Mesendoderm (in vitro differentiated cells): ENCODE data around the gene MYMX.
A peak's percentile ranks its signal among the peaks of the same experiment; 100 is the strongest.

Experiments used
- DNase-seq: peaks from one replicate; pipeline ENCODE4 v3.0.0; 2013
- H2AK5ac ChIP-seq: 2 replicates; pipeline ENCODE4 v1.6.1; 2013; ENCODE audit warnings: low read length, inconsistent platforms
- H2BK120ac ChIP-seq: 2 replicates; pipeline ENCODE4 v1.6.1; 2013; ENCODE audit warnings: low read depth, mild to moderate bottlenecking, low read length, moderate library complexity, mixed read lengths
- H2BK15ac ChIP-seq: replicated peaks from 2 replicates; pipeline ENCODE4 v1.6.1; 2013; ENCODE audit warnings: low read depth, mild to moderate bottlenecking, moderate library complexity
- H2BK5ac ChIP-seq: 2 replicates; pipeline ENCODE4 v1.6.1; 2013; ENCODE audit warnings: low read length, inconsistent platforms
- H3K18ac ChIP-seq: 2 replicates; pipeline ENCODE4 v1.6.1; 2013; ENCODE audit warnings: mild to moderate bottlenecking, low read length, mixed read lengths
- H3K23ac ChIP-seq: one replicate; pipeline ENCODE4 v1.6.1; 2013; ENCODE audit warnings: low read length
- H3K27ac ChIP-seq: 2 replicates; pipeline ENCODE4 v1.5.1; 2013; ENCODE audit warnings: low read depth, mild to moderate bottlenecking, inconsistent platforms, low read length, moderate library complexity
- H3K27me3 ChIP-seq: 2 replicates; pipeline ENCODE4 v1.6.1; 2013; ENCODE audit warnings: low read length, control low read depth, mild to moderate bottlenecking, inconsistent platforms; ENCODE audit not compliant: insufficient read depth, poor library complexity
- H3K36me3 ChIP-seq: 2 replicates; pipeline ENCODE4 v1.6.1; 2013; ENCODE audit warnings: low read length, inconsistent platforms; ENCODE audit not compliant: control insufficient read depth, insufficient read depth
- H3K4ac ChIP-seq: one replicate; pipeline ENCODE4 v1.6.1; 2013; ENCODE audit warnings: low read depth, mild to moderate bottlenecking, low read length, moderate library complexity
- H3K4me1 ChIP-seq: 2 replicates; pipeline ENCODE4 v1.6.1; 2013; ENCODE audit warnings: low read depth, low read length, inconsistent platforms; ENCODE audit not compliant: control insufficient read depth
- H3K4me2 ChIP-seq: 2 replicates; pipeline ENCODE4 v1.6.1; 2013; ENCODE audit warnings: low read length
- H3K4me3 ChIP-seq: 2 replicates; pipeline ENCODE4 v1.5.1; 2013; ENCODE audit warnings: mild to moderate bottlenecking, low read length
- H3K56ac ChIP-seq: one replicate; pipeline ENCODE4 v1.6.1; 2013; ENCODE audit warnings: low read length
- H3K79me1 ChIP-seq: 2 replicates; pipeline ENCODE4 v1.6.1; 2013; ENCODE audit warnings: low read length, inconsistent platforms
- H3K79me2 ChIP-seq: 2 replicates; pipeline ENCODE4 v1.6.1; 2013; ENCODE audit warnings: mild to moderate bottlenecking, low read length; ENCODE audit not compliant: control insufficient read depth, insufficient read depth
- H3K9ac ChIP-seq: 2 replicates; pipeline ENCODE4 v1.6.1; 2013; ENCODE audit warnings: low read length, inconsistent platforms
- H4K5ac ChIP-seq: one replicate; pipeline ENCODE4 v1.6.1; 2013; ENCODE audit warnings: low read length
- H4K8ac ChIP-seq: one replicate; pipeline ENCODE4 v1.6.1; 2013; ENCODE audit warnings: low read depth, mild to moderate bottlenecking, control low read depth, low read length, moderate library complexity
- WGBS: extraction: QIAGEN DNeasy Blood & Tissue Kit; methylation state at CpG from one replicate; pipeline ENCODE4 v1.1.7; 2013; ENCODE audit warnings: low lambda C conversion rate, missing lambda C conversion rate; ENCODE audit not compliant: insufficient coverage; ENCODE audit errors: extremely low coverage; 5-methylcytosine and 5-hydroxymethylcytosine counted together

The MYMX gene

DNA sequence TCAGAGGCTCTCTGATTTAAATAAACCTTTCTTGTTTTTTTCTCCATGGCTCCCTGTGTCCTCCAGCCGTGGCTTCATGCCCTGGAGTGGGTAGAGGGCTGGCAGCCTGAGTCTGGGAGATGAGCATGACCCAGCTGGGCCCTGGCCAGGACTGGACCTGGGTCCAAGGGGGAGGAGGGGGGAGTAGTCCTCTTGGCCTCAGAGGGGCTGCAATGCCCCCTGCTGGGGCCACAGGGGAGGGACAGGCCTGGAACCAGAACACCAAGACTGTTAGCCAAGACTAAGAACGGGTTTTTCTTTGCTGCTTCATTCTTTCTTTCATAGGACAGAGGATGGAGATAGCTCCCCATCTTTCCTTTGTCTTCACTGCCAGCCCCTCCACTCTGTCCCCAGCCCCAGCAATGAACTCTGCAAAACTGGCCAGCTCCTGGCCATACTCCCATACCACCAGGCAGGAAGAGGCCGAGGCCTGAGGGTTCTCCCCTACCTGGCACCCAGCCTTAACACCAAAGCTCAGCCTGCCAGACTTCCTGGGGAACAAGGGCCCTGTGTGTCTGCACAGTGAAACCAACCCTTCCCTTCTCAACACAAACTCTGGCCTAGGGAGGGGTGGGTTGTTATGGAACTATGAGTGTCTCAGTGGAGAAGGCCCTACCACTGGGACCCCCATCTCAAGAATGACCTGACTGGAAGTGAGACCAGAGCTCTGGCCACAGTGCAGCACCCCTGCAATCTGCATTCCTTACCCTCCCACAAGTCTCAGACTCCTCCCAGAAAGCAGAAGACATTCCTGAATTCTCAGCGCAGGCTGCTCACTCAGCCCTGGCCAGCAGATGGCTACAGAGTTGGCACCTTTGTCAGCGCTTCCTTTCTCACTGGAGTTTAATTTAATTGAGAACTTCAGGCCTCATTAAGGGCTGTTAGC is 17.6 kb downstream of the MYMX start:
- H3K9ac ChIP-seq, result peak overlapping the region; percentile 43
- no peak overlapping the region for H3K23ac ChIP-seq
- peak; percentile 95 for DNase-seq
- no peak overlapping the region for H3K4me2 ChIP-seq
- peak overlapping the region; percentile 57 for H3K56ac ChIP-seq
- H3K27me3 ChIP-seq, result no peaks in the 10 kb centered on the region
- no peaks in the 10 kb centered on the region for H3K79me1 ChIP-seq
- H3K4ac ChIP-seq, result no peak overlapping the region
- H3K4me3 ChIP-seq, result no peak overlapping the region
- WGBS, result no CpG with 5 or more reads among the region's 5 CpGs
- peak overlapping the region; percentile 22 for H2BK5ac ChIP-seq
- H2BK120ac ChIP-seq, result no peak overlapping the region
- H2AK5ac ChIP-seq, result no peak overlapping the region
- no peaks in the 10 kb centered on the region for H3K79me2 ChIP-seq
- H3K4me1 ChIP-seq, result peaks cover 5% of the 10 kb centered on the region
- no peak overlapping the region for H3K18ac ChIP-seq
- no peak overlapping the region for H2BK15ac ChIP-seq
- no peaks in the 10 kb centered on the region for H3K36me3 ChIP-seq
- peak overlapping the region; percentile 13 for H3K27ac ChIP-seq
- H4K5ac ChIP-seq, result no peak overlapping the region
- no peak overlapping the region for H4K8ac ChIP-seq

DNA sequence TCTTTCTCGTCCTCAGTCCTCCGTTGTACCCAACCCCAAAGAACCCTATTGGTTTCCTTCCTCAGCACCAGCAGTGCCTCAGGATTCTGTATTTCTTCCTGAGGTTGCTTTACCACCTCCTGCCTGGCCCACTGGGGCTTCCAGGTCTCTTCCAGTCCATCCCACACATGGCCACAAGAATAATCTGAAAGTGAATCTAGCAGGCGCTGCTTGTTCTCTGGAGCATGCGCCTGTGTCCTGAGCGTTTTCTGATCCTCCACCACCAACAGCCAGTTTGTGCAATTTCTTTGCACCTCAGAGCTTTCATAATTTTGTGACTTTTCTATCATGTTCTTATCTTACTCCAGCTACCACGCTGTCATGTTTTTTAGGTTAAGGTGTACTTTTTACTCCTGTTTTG is 18.5 kb downstream of the MYMX start:
- H3K9ac ChIP-seq, result peak overlapping the region; percentile 7
- H2AK5ac ChIP-seq, result no peak overlapping the region
- WGBS, result no CpG with 5 or more reads among the region's 6 CpGs
- no peaks in the 10 kb centered on the region for H3K27me3 ChIP-seq
- no peak overlapping the region for H3K18ac ChIP-seq
- no peak for DNase-seq
- no peak overlapping the region for H3K4me3 ChIP-seq
- no peak overlapping the region for H4K5ac ChIP-seq
- H3K27ac ChIP-seq, result no peak overlapping the region
- no peak overlapping the region for H3K4ac ChIP-seq
- H3K56ac ChIP-seq, result peak overlapping the region; percentile 25
- H3K36me3 ChIP-seq, result no peaks in the 10 kb centered on the region
- peaks cover 5% of the 10 kb centered on the region for H3K4me1 ChIP-seq
- no peak overlapping the region for H2BK120ac ChIP-seq
- H3K4me2 ChIP-seq, result no peak overlapping the region
- H3K23ac ChIP-seq, result no peak overlapping the region
- no peaks in the 10 kb centered on the region for H3K79me2 ChIP-seq
- H2BK15ac ChIP-seq, result no peak overlapping the region
- no peaks in the 10 kb centered on the region for H3K79me1 ChIP-seq
- no peak overlapping the region for H2BK5ac ChIP-seq
- no peak overlapping the region for H4K8ac ChIP-seq

DNA sequence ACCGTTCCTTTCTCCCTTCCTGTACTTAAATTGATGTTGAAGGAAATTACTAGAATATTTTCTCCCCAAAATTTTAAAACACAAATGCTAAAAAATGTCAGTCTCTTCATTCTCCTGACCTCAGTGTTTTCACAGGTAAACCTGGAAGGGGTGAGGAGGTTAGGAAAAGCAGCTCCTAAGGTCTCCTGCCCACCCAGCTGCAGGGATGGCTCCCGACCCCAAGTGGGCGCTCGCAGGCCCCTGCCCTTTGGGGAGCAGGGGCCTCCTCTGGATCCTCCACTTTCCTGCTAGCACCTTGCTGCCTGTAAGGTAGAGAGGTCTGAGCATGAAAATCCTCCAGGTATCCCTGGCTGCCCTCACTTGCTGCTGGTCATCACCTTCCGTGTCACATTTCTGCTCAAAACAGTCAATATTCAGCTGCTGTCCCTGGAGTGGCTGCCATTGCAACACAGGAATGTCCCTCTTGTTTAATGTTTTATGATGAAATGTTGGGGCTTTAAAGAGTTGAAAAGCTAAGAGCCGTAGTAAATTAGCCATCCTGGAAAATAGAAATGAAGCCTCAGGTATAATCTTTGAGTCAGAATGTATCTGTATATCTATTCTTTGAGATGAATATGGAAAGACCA is 19.3 kb downstream of the MYMX start:
- Histone ChIP-seq H3K79me1 (no peaks in the 10 kb centered on the region), H3K18ac (no peak overlapping the region), H3K9ac (no peak overlapping the region), H4K8ac (no peak overlapping the region), H3K56ac (no peak overlapping the region), H2BK5ac (no peak overlapping the region), H3K4me3 (no peak overlapping the region), H3K4ac (no peak overlapping the region), H3K36me3 (no peaks in the 10 kb centered on the region), H3K4me2 (no peak overlapping the region), H2BK15ac (no peak overlapping the region), H3K27ac (no peak overlapping the region), H3K4me1 (peaks cover 5% of the 10 kb centered on the region), H4K5ac (no peak overlapping the region), H2AK5ac (no peak overlapping the region), H3K27me3 (no peaks in the 10 kb centered on the region), H2BK120ac (no peak overlapping the region), H3K79me2 (no peaks in the 10 kb centered on the region), H3K23ac (no peak overlapping the region)
- WGBS, result no CpG with 5 or more reads among the region's 6 CpGs
- no peak for DNase-seq

DNA sequence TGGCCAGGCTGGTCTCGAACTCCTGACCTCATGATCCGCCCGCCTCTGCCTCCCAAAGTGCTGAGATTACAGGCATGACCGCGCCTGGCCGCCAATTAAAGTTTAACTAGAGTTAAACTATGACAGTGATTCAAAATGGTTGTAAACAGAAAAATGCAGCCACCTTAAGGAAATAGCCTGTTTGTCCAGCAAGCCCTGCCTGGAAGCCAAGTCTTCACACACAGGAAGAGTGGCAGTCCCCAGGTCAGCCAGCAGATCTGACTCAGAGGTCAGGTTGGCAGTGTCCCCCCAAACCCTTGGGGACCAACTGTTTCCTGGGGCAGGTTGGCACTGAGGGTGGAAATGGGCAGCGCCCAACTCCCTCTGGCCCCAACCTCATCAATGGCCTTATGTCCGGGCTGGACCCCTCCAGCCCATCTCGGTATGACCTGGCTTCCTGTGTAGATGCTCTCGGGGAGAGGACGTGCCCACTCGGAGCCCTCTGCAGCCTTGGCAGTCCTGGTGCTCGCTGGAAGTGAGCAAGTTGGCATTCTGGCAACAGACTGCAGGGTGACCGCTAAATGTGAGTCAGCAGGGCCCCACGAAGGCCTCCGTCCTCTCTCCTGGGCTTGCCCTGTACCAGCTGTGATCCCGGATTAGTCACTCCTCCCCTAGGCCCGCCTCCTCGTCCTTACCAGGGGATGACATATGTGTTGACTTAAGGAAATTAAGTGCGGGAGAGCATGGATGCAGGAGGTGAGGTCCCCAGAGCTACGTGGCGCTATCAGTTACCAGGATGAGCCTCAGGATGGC is 20.5 kb downstream of the MYMX start:
- Histone ChIP-seq H3K36me3 (no peaks in the 10 kb centered on the region), H3K79me1 (no peaks in the 10 kb centered on the region), H3K9ac (peak overlapping the region; percentile 80), H3K79me2 (no peaks in the 10 kb centered on the region), H4K5ac (no peak overlapping the region), H2BK120ac (no peak overlapping the region), H3K18ac (no peak overlapping the region), H3K27me3 (no peaks in the 10 kb centered on the region), H3K4me2 (peak overlapping the region; percentile 95), H4K8ac (no peak overlapping the region), H3K23ac (no peak overlapping the region), H2BK15ac (no peak overlapping the region), H3K4ac (no peak overlapping the region), H3K56ac (peak overlapping the region; percentile 88), H3K4me1 (peaks cover 5% of the 10 kb centered on the region), H3K27ac (no peak overlapping the region), H2BK5ac (no peak overlapping the region), H2AK5ac (no peak overlapping the region), H3K4me3 (peak overlapping the region; percentile 52)
- peak; percentile 94 for DNase-seq
- no CpG with 5 or more reads among the region's 22 CpGs for WGBS

DNA sequence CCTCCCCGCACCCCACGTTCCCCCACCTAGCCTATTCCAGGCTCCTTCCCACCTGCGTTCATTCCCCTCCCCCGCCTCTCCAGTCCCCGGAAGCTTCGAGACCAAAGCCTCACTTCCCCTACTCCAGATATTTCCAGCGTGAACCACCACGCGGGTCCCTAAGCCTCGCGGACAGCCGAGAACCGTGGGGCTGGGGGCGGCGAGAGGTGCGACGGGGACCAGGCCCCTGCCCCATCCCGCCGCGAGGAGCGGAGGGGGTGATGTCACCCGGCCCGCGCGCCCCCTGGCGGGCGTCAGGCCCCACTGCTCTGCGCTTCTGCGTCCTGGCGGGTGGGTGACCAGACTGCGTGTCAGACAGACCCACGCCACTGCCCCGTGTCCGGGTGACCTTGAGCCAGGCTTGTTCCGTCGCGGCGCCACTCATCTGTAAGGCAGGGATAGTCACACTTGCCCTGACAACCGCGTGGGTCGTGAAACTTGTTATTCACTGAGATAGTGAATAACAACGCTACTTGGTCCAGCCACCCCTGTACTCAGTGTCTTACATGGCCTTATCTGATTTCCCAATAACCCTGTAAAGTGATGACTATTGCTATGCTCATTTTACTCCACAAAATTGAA is 21.2 kb downstream of the MYMX start:
- H3K4me2 ChIP-seq, result peak overlapping the region; percentile 95
- no CpG with 5 or more reads among the region's 42 CpGs for WGBS
- DNase-seq, result no peak
- peak overlapping the region; percentile 80 for H3K9ac ChIP-seq
- H3K79me2 ChIP-seq, result no peaks in the 10 kb centered on the region
- no peak overlapping the region for H3K4ac ChIP-seq
- peak overlapping the region; percentile 52 for H3K4me3 ChIP-seq
- no peak overlapping the region for H3K18ac ChIP-seq
- H2BK120ac ChIP-seq, result no peak overlapping the region
- H3K27me3 ChIP-seq, result no peaks in the 10 kb centered on the region
- peaks cover 5% of the 10 kb centered on the region for H3K4me1 ChIP-seq
- no peak overlapping the region for H3K27ac ChIP-seq
- no peak overlapping the region for H2BK15ac ChIP-seq
- no peak overlapping the region for H4K5ac ChIP-seq
- no peak overlapping the region for H2AK5ac ChIP-seq
- no peaks in the 10 kb centered on the region for H3K36me3 ChIP-seq
- H2BK5ac ChIP-seq, result peak overlapping the region; percentile 73
- no peak overlapping the region for H4K8ac ChIP-seq
- no peak overlapping the region for H3K23ac ChIP-seq
- H3K56ac ChIP-seq, result peak overlapping the region; percentile 88
- H3K79me1 ChIP-seq, result no peaks in the 10 kb centered on the region
